NCI-H128 (cell line): ENCODE measurements around the gene CDC42SE1.
A peak's percentile ranks its signal among the peaks of the same experiment; 100 is the strongest.

Experiments
- DNase-seq: peaks from one replicate; lab custom pipeline; 2025; ENCODE audit not compliant: unreplicated experiment; lab: John Stamatoyannopoulos, UW

The CDC42SE1 gene

GRCh38 chr1:151009674-151010345 is 49.6 kb downstream of the CDC42SE1 start:
- no peak for DNase-seq

GRCh38 chr1:151009206-151009587 is 50.2 kb downstream of the CDC42SE1 start:
- no peak for DNase-seq

- DNase-seq: peak; percentile 94
These were observed 50.9 kb downstream of the CDC42SE1 start, which contains the start of gene PRUNE1 for GRCh38 chr1:151008244-151009205. Gene PRUNE1 (plus strand): TSS chr1:151008449. CDS start chr1:151008633, 184 bp downstream.

GRCh38 chr1:151007853-151008243 is 51.6 kb downstream of the CDC42SE1 start:
- DNase-seq: no peak

GRCh38 chr1:151006327-151007052 is 52.9 kb downstream of the CDC42SE1 start, which contains the start of gene MINDY1:
Gene MINDY1 (minus strand): TSS chr1:151006902. CDS start chr1:151002617, 4,285 bp downstream.
- DNase-seq: peak; percentile 76

- DNase-seq: no peak
These were observed 53.6 kb downstream of the CDC42SE1 start for GRCh38 chr1:151005729-151006319.

GRCh38 chr1:151003180-151003579 is 56.2 kb downstream of the CDC42SE1 start:
- DNase-seq: no peak

GRCh38 chr1:151002611-151003010 is 56.8 kb downstream of the CDC42SE1 start:
- no peak for DNase-seq

- no peak for DNase-seq
These were observed 57.4 kb downstream of the CDC42SE1 start for GRCh38 chr1:151002051-151002450.

GRCh38 chr1:151001602-151002001 is 57.8 kb downstream of the CDC42SE1 start:
- no peak for DNase-seq
